SKM-1 (cell line): ENCODE measurements around the gene COQ4.

Experiments used
- DNase-seq: peaks from one replicate; lab custom pipeline; 2025; ENCODE audit not compliant: unreplicated experiment; lab: John Stamatoyannopoulos, UW

COQ4 gene

DNA sequence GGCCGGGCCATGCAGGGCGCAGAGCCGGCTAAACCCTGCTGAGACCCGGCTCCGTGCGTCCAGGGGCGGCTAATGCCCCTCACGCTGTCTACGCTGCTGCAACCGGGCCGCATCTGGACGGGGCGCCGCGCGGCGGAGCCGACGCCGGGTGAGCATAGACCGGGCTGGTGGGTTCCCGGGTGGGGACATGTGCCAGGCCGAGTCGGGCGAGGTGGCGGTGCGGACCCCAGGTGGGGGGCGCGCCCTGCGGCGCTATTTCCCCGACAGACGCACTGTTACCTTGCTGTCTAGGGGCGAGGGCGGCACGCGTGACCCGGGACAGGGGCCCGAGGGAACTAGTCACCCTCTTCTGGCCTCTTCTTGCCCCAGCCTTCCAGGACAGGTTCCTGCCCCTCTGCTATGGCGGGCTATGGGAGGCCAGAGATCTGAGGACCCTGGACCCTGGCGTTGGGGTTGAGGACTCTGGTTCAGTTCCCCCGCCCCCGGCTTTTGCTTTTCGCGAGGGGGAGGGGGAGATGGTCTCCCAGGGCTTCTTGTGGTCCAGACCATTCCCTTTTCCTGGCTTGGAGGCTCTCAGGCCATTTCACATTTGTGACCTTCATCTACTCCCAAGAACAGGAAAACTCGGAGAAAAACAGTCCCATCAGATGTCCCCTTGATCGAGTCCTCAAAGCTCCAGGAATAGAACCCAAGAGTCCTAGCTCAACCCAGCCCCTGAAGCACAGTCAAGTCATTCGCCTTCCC lies 18.2 kb downstream of the COQ4 start:
- DNase-seq, result no peak

DNA sequence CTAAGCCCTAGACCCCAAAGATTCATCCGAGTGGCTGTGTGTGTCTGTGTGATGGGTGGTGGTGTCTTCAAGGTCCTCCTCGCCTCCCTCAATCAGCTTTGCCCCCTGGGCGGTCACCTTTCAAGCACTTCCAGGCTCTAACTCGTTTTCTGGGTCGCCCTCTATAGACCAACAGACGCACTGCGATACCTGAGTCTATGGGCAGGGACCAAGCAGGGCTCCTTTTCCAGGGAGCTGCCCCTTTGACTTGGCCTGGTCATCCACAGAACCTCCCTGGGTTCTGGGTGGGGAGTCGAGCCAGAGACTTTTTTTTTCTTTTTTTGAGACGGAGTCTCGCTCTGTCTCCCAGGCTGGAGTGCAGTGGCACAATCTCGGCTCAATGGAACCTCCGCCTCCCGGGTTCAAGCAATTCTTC lies 18.8 kb downstream of the COQ4 start:
- DNase-seq, result peak; percentile 63

DNA sequence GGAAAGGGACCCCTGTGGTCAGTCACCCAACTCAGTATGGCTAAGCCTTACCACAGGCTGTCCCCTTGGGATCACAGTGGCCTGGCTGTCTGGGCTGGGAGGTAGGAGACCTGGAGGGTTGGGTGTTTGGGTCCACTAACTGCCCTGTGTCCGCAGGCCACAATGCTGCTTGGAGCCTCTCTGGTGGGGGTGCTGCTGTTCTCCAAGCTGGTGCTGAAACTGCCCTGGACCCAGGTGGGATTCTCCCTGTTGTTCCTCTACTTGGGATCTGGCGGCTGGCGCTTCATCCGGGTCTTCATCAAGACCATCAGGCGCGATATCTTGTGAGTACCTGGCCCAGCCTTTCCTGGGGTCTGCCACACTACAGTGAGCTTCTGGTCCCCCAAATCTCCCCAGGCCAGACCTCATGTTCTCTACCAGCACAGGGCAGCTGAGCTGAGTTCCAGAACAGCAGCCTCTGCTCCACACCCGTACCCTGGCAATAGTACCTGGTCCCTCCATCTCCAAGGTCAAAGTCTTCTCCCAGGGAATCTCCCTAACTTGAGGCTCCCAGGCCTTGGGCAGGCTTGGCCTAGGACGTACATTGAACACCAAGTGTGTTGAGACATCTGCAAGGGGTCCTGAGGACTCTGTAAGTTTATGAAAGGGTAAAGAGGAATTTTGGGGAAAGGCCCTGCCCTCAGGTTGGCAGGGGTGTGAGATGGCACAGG lies 20.5 kb downstream of the COQ4 start:
- no peak for DNase-seq

DNA sequence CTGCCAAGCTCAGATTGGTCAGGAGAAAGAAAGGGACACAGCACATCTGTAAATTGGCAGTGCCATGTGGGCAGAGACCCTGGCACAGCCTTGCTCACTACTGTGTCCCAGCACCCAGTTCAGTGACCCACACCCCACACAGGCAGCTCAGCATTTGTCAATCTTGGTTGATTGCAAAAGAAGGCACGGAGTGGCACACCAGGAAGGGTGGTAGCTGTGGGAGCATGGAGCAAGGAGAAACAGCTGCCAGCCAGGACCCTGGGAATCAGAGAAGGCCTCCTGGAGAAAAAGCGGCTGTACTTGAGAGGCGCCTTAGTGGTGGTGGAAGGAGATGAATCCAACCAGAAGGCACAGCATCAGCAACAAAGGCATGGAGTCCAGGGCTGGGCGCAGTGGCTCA lies 21.2 kb downstream of the COQ4 start:
- no peak for DNase-seq

DNA sequence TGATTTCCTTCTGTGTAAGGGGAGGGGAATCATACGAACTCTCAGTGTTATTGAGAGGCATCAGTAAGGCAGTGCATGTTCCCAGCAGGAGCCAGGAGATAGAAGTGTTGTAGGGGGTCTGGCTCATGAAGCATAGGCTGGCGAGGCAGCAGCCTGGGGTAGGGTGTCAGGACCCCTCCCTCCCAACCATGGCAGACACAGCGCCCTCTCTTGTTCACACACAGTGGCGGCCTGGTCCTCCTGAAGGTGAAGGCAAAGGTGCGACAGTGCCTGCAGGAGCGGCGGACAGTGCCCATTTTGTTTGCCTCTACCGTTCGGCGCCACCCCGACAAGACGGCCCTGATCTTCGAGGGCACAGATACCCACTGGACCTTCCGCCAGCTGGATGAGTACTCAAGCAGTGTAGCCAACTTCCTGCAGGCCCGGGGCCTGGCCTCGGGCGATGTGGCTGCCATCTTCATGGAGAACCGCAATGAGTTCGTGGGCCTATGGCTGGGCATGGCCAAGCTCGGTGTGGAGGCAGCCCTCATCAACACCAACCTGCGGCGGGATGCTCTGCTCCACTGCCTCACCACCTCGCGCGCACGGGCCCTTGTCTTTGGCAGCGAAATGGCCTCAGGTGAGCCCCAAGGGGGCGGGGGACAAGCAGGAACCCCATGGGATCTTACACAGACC lies 22.4 kb downstream of the COQ4 start:
- DNase-seq, result no peak

DNA sequence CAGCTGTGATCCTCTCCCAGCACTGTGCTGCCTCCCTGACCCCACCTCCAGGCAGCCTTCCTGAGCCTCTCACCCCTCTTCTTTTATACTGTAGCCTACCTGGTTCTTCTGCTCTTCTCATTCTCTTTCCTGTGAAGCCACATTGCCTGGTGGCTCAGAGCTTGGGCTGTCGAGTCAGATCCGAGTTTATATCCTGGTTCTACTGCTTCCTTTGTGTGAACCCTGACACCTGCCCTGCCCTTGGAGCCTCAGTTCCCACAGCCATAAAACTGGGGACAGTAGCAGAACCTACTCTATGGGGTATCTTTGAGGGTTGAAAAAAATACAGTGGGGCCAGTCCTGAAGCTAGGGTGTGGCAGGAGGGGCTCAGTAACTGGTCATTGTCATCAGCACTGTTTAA lies 26.5 kb downstream of the COQ4 start:
- no peak for DNase-seq

DNA sequence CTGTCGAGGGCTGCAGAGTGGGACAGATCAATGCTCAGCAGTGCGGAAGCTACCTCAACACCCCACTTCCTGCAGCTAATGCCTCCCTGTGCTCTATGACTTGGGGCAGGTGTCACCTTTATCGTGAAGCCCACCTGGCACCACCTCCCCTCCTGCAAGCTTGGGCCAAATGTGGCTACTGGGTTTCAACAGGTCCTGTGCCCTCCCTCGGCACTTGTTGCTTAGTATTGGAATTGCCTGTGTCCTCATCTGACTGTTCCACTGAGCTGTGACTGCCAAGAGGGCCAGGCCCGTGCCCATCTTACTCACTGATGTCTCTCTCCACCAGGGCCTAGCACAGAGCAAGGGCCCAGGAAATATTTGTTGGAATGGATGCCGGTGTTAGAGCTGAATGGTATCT lies 27.1 kb downstream of the COQ4 start:
- no peak for DNase-seq

DNA sequence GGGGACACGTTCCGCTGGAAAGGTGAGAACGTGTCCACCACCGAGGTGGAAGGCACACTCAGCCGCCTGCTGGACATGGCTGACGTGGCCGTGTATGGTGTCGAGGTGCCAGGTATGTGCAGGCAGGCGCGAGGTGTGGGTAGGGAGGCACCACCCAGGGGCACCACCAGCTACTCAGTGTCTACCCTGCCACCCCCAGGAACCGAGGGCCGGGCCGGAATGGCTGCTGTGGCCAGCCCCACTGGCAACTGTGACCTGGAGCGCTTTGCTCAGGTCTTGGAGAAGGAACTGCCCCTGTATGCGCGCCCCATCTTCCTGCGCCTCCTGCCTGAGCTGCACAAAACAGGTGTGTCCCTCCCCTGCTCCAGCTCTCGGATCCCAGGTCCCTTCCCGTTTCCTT lies 32.8 kb downstream of the COQ4 start:
- DNase-seq, result no peak

DNA sequence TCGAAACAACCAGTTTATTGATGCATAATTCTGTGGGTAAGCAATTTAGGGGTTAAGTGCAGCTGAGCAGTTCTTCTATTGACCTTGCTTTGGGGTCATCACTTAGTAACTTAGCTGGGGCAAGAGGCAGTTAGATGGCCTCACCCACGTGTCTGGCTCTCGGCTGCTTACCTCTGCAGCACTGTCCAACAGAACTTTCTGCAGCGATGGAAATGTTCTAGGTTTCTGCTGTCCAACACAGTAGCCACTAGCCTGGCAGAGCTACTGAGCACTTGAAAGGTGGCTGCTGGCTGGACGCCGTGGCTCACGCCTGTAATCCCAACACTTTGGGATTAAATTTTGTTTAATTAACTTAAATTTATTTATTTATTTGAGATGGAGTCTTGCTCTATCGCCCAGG lies 35.5 kb downstream of the COQ4 start:
- DNase-seq, result no peak

DNA sequence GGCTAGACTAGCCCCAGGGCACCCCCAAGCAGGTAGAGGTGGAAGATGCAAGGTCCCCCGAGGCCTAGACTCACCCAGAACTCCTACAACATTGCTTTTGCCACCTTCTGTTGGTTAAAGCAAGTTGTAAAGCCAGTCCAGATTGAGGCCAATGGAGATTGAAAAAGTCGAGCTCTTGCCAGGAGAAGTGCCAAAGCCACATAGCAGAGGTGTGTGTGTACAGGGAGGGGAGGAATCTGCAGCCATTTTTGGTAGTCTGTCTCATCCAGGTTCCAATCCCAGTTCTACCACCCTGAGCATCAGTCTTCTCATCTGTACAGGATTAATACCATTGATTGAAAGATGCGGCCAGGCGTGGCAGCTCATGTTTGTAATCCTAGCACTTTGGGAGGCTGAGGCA lies 36.2 kb downstream of the COQ4 start:
- DNase-seq, result no peak

DNA sequence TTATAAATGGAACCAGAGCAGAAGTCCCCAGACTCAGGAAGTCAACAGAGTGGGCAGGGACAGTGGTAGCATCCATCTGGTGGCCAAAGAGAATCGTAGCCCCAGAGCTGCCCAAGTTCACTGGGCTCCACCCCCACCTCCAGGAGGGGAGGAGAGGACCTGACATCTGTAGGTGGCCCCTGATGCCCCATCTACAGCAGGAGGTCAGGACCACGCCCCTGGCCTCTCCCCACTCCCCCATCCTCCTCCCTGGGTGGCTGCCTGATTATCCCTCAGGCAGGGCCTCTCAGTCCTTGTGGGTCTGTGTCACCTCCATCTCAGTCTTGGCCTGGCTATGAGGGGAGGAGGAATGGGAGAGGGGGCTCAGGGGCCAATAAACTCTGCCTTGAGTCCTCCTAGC lies 38.2 kb downstream of the COQ4 start:
- DNase-seq, result no peak

DNA sequence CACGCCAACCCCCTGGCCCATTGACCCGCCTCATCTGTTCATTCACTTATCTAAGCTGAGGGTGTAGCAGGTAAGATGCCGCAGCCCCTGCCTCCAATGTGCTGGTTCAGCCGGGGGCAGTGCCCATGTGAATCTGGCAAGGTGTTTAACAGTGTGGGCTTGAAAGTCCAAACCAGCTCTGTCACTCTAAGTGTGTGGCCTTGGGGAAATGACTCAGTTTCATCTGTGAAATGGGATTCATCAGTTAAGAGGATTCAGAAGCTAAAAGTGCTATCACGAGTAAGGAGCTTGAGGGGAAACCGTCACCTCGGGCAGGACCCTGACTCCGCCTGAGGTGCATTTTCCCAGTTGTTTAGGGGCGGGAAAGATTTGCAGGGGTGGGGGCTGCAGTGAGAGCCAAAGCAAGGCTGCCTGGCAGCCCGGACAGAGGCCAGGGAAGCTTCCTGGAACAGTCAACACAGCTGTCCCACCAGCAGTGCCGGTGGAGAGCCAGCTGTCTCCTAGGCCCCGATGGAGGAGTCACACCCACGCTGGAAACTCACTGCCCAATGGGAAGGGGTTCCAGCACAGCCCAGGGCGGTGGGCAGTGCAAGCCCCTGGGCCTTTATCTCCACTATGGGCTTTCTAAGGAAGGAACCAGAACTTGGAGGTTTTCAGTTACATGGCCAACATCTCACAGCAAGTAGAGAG lies 38.8 kb downstream of the COQ4 start:
- DNase-seq, result no peak

DNA sequence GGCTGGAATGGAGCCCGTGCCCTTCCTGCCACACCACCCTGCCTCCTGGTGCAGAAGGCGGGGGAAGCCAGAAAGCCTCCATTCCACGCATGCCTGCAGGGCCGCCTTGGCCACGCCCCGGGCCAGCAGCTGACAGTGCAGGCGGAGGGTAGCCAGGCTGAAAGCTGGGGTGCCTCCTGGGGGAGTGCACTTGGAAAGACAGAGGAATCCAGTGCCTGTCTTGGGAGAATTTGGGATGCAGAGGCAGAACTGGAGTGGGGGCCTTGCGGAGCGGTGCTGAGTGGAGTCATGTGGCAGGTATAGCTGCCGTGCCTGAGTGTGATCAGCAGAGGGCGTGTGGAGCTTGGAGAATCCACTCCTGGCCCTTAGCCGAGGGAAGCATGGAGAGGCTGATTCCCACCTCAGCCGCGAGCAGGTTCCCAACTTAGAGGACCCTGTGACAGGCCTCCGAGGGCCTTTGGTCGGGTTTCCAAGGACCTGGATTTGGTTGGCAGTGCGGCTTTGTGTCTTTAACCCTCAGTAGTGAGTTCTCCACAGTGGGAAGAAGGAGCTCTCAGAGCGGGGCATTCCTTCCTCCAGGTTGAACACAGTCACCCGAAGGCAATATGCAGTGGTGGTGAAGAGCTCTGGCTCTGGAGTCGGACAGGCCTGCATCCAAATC lies 39.5 kb downstream of the COQ4 start:
- peak; percentile 59 for DNase-seq

DNA sequence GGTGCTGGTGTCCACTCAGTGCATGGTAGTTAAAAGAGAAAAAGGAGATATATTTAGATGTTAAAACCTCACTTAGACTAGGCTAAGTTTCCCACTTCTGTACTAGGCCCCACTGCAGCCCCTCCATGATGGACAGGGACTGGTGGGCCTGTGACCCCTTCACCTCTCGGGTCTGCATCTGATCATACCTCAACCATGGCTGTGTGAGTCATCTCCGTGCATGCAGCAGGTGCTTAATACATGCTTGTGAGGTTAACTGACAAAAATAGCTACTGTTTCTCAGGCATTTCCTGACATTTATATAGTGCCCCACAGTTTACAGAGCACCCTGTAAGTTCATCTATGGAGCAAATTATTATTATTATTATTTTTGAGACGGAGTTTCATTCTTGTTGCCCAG lies 40.1 kb downstream of the COQ4 start:
- DNase-seq, result no peak

DNA sequence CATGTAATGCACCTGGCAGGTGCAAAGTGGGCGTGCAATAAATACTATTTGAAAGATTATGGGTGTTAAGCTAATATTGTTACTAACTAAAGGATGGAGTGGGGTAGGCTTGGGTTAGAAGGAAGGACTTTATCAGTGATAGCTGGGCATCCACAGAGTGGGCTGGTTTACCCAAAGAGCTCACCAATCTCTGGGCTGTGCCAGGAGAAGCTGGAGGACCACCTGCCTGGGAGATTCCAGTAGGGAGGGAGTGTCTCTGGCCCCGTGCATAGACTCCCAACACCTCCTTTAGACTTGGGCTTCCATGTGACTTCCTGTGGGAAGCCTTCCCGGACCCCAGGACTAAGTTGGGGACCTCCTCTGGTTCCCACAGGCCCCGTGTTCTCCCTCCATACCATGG lies 42.9 kb downstream of the COQ4 start:
- no peak for DNase-seq

DNA sequence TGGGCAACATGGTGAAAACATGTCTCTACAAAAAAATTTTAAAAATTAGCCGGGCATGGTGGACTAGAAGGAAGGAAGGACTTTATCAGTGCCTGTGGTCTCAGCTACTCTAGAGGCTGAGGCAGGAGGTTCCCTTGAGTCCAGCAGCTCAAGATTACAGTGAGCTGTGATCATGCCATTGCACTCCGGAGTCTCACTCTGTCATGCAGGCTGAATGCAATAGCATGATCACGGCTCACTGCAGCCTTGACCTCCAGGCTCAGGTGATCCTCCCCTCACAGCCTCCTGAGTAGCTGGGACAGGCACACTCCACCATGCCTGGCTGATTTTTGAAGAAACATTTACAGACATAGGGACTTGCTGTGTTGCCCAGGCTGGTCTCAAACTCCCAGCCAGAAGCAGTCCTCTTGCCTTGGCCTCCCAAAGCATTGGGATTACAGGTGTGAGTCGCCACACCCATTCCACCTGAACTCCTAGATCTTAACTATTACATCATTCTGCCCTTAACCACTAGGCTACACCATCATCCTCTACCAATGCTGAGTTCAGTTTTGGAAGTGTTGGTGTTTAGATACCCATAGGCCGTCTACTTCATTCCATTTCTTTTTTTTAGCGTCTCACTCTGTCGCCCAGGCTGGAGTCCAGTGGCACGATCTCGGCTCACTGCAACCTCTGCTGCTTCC lies 46.5 kb downstream of the COQ4 start:
- DNase-seq, result no peak

DNA sequence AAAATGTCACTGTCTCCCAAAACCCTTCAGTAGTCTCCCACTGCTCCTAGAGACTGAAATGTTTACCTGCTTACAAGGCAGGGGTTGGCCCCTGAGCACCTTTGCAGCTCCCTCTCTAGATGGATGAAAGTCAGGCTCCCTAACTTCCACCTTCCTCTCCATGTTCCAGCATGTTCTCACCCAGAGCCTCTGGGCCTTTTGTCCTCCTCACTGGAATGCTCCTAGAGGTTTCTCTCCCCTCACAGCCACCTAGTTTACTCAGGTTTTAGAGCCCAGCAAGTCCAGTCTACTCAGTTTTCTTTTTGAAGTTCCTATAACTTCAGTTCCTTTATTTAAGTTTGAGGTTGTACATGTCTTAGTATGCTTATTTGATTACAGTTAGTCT lies 47.7 kb downstream of the COQ4 start:
- DNase-seq, result no peak

DNA sequence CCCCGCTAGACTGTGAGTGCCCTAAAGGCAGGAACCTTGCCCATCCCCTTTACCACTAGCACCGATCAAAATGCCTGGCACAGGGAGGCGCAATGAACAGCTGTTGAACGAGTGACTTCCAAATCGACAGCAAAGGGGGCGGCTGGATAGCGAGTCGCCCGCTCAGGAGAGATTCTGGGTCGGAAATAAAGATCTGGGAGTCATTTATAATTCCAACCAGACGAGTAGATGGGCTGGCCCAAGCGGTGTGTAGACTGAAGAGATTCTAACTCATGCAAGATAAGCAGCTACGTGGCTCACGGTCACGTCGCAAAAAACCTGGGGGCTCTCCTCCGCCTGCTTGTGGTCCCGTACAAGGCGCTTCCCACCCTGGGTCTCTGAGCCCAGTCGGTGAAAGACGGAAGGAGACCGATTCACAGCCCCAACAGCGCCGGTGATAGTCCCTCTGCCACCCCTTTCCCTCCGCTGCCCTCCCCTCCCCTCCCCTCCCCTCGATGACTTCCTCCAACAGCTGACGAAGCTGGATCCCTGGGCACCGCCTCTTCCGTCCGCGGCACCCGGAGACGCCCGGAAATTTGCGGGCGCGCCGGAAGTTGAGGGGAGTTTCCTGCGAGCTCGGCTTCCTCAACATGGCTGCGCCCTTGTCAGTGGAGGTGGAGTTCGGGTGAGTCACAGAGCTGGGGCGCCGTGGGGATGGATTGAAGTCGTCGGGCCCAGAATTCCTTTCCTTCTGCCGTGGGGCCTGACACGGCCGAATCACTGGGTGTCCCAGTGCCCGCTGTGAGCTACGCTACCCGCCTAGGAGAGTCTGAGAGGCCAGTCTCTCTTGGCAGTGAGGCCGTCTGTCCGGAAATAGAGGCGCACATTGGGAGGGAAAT lies 48.4 kb downstream of the COQ4 start, which contains the start of gene URM1:
Gene URM1 (plus strand): TSS at position 623 of the 878 bp plus-strand sequence. CDS start 7 bp downstream, at position 630.
- DNase-seq, result peak; percentile 87

DNA sequence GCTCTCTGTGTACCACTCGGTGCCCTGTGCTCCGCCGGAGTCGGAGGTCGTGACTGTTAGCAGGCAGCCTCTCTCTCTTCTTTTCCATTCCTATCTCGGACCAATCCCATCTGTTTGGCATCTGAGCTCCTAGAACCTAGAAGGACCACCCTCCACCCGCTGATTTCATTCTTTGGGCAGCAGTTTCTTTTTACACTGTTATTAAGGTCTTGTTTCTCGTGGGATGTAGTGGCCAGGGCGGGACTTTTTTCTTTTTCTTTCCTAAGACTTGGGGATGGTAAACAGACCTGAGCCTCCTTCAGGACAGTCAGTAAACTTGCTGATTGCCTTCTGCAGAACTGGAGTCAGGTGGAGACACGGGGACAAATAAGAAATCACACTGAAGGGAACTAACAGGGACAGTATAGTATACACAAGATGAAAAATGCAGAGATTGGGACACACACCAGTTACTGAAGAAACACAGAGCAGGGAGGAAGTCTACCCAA lies 49.0 kb downstream of the COQ4 start:
- no peak for DNase-seq
